GM18508 (cell line): Measurements from ENCODE around the gene PIMREG.

Experiments used
- ATAC-seq: cut with Tn5 transposase; IDR thresholded peaks from one replicate; pipeline ENCODE4 v1.9.1; 2021; ENCODE audit warnings: moderate number of reproducible peaks; ENCODE audit not compliant: insufficient read depth, unreplicated experiment

PIMREG gene, protein sequence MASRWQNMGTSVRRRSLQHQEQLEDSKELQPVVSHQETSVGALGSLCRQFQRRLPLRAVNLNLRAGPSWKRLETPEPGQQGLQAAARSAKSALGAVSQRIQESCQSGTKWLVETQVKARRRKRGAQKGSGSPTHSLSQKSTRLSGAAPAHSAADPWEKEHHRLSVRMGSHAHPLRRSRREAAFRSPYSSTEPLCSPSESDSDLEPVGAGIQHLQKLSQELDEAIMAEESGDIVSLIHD

DNA sequence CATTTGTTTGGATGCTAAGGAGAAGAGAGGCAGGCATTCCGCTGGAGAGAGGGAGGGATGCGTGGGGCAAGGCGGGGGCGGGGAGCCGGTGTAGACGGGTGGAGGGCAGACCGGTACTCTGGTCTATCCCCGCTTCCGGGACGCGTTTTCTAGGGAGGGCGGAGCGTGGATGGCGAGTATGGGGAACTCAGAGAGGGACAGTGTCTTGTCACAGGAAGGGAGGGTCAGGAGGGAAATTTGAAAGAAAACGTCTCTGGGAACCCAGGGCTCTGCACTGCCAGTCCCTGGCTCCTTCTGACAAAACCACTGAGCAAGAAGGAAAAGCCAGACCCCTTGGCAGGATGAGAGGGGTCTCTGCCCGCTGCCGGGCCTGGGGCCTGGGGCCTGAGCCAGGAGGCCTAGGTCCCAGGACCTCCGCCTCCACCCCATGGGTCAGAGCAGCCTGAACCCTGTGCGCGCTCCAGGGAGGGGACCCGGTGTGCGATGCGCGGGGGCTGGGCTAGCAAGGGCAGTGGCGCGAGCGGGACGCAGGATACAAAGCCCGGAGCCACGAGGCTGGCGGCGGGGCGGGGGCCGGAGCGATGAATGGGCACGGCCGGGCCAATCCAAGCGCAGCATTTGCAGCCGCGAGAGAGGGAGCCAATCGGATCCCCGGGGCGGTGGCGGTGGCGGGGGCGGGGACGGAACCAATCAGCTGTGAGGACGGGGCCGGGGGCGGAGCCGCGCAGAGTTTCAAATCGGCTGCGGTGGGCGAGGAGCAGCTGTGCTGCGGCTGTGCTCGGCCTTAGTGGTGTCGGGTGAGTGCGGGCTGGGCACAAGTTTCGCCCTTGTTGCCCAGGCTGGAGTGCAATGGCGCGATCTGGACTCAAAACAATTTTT, at the start of gene PIMREG:
Gene PIMREG, plus strand, starts transcription at position 764 of the 879 bp plus-strand sequence. CDS start 656 bp downstream, outside the sequence.
- ATAC-seq = no peak

DNA sequence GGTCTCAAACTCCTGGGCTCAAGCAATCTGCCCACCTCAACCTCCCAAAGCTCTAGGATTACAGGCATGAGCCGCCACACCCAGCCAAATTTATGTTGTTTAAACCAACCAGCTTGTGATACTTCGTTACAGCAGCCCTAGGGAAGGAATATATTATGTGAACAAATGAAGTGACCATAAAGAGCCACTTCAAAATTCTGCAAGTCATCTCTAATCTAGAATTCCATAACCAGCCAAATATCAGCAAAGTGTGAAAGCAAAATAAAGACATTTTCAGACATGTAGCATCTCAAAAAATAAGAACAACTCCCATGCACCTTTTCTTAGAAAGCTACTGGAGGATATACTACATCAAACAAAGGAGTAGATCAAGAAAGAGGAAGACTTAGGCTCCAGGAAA, 45.3 kb upstream of the PIMREG start:
- no peak for ATAC-seq

DNA sequence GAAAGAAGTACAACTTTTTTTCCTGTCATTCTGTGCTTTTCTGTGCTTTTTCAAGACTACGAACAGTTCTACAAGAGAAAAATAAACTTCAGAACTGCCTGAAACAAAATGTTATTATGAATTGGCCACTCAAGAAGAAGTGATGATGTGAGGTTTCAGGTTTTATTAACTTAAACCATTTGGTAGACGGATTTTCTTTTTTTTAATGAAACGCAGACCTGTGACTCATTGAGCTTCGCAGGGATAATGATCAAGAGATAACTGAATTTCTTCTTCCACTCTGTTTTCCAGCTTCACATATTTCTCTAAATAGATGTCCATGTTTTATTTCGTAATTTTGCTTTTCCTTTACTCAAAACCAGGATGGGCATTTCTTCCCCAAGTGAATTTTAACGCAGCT, 42.0 kb upstream of the PIMREG start:
- no peak for ATAC-seq

DNA sequence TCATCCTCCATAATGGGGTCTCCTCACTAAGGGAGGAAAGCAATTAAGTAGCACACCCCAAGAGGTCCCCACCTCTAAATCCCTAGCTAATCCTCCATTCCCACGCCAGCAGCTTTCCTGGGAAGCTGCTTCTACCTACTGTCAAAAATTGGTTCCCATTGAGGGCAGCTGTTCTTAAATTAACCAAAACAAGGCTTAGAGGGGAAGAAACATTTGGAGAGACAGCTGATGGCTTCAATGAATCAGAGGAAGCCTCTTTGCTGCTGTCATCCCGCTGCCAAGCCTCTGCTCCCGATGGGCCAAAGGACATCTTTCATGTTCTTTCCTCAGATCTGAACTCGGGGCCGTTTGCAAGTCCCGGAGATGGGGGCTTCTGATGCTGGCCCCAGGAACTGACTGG, 36.0 kb upstream of the PIMREG start:
- no peak for ATAC-seq

DNA sequence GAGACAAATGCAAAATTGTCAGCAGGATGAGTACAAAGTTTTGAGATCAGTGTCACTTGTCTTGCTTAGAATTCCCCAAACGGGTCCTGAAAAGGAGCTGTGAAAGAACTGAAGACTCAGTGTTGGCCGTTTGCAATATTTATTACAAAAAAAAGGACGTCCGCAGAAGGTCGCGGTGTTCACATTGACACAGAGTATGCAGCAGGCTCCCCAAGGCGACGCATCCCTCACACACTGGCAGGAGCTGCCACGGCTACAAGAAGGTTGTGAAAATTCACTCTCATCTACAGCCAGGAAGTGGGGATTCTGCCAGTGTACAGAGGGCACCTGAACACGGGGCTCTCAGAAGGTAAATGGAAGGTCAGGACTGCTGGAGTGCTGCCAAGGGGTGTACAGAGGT, 35.5 kb upstream of the PIMREG start:
- no peak for ATAC-seq

DNA sequence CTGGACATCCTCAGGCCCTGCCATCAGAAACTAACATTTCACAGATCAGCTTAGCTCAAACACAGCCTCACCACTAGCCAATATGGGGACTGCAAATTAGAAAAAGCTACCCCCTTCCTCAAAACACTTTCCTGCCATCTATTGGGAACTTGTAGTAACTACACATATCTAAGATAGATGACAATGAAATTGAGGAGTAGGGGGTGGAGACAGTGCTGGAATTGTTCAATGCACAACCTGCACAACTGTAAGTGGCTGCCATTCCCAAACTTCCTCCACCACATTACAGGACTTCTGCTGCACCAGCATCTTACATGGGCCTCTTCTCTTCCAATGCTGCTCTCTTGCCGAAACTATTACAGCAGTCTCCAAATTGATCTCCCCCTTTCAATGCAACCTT, 31.2 kb upstream of the PIMREG start:
- no peak for ATAC-seq

DNA sequence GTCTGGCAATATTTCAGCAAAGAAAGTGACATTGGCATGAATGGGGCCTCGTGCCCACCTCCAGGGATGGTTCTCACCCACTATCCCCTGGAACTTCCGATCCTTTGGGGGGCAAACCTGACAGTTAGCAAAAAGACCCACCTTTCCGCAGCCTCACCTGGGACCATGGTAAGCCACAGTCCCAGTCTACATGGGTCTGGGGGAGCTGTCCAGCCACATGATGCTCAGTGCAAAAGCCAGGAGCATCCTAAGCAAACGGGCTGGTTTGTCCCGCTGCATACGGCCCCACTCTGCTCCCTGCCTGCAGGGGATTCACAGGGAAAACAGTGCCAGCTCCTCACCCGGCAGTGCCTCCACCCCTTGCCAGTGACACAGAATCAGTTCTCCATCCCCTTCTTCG, 28.6 kb upstream of the PIMREG start:
- no peak for ATAC-seq

DNA sequence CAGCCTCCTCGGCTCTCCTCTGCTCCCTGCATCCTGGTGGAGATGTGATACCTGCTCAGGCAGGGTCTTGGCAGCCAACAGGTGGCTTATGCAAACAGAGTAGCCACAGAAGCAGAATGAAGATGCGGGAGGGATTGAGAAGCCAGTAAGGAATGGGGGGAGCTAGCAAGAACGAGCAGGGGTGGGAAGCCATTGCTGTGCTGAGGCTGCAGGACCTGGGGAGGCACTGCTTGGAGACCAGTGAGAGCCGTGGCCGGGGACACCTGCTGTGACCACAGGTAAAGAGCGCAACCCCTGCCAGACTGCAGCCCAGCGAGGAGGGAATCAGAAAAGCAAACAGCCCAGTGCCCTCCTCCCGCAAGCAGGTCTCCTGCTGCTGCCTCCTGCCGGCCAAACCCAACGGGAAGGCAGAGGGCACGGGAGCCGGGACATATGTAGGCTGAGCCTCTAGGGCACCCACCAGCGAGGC, 24.0 kb upstream of the PIMREG start:
- ATAC-seq = no peak

DNA sequence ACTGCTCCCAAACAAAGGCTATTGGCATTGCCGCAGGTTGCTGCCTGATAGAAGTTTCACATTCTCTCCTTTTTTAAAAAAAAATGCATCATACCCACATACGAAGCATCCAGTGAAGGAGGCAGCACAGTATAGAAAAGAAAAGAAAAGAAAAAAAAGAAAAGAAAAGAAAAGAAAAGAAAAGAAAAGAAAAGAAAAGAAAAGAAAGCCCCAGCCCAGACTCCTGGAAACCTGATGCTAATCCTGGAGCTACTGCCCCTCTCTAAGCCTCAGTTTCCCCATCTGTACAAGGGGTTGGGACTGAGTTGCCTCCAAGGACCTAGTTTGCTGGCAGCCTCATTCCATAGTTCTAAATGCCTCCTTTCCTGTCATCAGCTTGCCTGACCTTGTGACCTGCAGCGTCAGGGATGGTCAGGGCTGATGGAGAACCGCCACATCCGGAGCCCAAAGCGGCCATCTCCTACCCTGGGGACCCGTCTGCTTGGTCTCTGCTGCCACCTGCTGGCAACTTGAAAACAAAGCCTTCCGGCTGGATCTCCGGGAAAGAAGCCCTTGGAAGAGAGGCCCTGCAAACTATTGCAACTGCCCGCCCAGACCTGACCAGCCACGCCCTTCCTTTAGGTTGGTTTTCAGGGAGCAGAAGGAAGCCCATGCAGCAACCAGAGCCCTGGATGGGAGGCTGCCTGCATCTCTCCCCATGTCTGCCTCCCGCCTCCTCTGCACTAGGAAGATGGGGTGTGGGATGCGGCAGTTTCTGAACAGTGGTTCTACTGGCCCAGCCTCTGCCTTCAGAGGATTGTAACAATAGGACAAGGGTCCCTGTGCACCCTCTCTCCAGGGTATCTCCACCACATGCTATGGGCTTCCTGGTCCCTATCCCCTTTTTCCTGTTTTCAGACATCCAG, 22.3 kb upstream of the PIMREG start:
- no peak for ATAC-seq

DNA sequence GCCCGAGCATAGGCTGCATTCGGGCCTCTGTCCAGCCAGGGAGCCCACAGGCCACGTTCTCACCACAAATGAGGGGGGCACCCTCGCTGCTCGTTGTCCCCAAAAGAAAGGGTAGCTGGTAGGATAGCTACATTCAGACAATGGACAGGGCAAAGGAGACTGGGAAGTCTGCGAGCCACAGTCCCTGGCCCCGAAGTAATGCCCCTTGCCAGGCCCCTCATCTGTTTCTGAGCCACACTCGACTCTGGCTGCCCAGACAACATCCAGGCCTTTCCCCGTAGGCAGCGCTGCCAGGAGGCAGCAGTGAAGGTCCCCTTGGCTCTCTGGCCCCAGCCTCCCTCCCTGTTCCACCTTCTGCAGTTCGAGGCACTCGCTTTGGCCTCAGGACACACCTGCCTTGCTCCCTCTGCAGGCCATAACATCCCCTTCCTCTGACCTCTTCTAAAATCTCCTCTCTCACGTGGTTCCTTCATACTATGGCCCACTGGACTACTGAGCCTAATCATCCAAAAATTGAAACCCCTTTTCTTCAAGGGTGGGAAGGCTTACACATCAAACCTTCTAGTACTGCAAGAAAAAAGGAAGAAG, 21.5 kb upstream of the PIMREG start:
- no peak for ATAC-seq

DNA sequence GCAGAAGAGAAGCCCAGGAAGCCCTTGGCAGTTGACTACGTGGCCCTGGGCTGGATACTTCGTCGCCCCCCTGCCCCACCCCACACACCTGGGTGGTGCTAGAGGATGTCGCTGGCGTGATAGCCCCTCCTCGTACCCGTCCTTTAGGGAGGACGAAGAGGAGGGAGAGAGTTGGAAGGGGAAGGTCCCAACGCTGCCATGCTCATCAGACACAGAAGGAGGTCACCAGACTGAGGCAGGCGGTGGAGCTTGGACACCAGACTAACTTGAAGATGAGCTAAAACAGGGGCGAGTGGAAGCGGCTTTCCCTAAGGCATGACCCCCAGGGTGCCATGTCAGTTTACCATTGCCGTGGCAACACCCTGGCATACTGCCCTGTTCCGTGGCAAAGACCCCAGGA, 20.3 kb upstream of the PIMREG start:
- ATAC-seq = no peak

DNA sequence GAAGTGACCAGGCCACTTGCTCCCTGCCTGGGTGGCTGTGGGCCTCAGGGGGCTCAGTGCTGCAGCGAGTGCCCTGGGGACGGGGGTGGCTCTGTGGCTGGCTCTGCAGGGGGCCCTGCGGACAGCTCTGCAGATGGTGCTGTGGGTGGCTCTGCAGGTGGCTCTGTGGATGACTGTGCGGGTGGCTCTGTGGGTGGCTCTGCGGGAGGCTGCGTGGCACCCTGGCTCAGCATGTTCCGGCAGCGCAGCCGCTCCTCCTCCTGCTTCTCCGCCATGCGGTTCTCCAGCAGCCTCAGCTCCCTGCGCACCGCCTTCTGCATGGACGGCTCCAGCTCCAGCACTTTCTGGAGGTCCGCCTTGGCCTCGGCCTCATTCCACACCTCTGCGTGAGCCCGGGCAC, 18.8 kb upstream of the PIMREG start:
- ATAC-seq = no peak

DNA sequence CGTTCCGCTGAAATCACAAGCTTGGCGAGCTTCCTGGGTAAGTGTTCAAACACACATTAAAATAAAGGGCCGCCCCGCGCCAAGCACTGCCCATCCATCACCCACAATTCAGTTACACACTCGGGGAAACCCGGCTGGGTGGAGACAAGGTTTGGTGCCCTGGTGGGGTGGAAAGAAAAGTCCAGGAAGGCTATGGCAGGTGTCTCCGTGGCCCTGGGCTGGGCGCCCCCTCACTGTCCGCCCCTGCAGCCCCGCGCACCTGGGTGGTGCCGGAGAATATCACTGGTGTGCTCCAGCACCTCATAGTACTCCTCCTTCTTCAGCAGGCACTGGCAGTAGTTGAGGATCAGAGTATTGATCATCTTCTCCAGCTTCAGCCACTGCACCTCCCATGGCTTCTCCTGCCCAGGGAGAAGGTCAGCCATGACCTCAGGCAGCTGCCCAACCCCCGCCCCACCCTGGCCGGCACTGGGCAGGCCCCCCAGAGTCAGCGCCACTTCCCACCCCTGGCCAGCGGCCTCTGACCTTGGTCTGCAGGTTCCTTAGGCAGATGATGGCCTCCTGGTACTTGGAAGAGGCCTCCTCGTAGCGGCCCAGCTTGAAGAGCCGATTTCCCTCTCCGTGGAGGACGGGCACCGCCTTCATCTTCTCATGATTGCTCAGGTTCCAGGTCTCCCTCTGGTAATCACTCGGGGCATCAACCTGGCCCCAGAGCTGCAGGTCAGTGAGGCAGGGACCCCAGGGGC, 17.7 kb upstream of the PIMREG start:
- no peak for ATAC-seq

DNA sequence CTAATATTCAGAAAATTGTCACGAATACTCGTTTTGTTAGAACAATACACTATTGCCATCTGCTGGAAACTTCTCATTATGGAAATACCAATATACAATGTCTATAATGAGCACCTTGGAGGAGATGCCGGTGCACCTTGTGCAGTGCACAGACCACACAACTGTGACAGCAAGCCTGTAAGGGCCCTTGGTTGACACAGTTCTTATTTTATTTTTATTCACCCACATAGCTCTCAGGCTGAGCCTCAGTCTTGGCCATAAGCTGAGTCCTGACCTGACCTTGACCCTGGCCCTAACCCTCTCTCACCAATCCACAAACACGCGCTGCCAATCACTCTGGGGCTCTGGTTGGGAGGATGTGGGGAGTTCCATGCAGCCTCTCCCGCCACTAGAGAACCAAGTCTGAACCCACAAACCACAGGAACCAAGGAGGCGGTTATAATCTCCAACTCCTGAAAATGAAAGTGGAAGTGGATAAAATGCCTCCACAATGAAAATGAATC, 16.9 kb upstream of the PIMREG start:
- no peak for ATAC-seq

DNA sequence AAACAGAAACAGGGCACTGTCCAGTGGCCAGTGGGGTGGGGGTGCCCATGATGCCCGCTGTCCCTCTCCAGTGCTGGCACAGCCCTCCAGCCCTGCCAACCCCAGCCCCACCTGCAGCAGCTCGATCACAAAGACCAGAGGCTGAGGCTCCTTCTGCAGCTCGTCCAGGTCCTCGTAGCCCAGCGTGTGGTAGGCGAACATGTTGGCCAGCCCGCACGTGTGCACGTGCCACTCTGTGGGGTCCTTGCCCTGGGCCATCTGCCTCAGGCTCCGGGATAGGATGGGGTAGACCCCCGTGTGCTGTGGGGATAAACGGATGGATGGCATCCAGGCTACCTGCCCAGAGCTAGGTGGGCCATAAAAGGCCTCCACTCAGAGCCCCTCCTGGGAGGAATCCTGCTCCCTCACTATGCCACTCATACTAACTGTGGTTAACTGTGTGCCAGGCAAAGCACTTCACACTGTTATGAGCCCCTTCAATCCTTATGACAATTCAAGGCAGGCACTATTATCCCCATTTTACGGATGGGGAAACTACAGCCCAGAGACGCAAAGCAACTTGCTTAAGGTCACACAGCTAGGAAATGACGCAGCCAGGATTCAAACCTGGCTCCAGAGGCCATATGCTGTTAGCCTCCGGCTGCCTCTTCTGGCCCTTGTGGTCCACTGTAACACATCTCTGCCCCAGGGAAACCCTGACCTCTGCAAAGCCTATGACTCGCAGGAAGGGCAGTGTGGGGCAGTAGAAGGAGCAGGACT, 15.9 kb upstream of the PIMREG start:
- no peak for ATAC-seq

DNA sequence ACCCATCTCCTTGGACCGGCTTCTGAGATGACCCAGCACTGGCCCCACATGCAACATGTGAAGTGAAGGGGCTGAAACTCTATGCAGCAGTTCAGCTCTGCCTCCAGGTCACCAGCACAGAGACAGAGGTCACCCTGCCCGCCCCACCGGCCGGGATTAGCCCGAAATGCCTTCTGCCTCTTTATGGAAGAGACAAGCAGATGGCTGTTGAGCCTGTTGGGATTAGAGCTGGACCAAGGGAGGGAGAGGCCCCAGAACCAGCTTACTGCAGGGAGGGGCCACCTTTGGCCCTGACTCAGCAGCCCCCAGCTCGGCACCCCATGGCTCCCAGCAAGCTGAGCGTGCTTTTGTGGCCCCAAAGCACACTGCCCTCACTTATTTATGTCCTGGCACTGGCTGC, 15.0 kb upstream of the PIMREG start:
- no peak for ATAC-seq

DNA sequence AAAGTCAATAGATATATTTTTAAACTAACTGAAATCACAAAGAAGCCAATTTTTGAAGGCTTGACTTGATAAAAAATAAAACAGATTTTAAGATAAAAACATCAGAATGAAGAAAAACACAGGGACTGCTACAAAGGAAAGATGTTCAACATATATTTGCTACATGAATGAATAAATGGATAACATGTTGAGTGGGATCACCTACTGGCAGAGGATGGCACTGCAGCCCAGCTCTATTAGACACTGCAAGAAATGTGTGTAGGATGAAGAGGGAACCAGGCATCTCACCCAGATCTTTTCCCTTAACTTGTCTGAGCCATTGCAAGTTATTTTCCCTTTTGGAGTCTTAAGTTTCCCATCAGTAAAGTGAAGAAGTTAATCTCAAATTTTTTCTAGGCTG, 13.5 kb upstream of the PIMREG start:
- ATAC-seq = no peak

DNA sequence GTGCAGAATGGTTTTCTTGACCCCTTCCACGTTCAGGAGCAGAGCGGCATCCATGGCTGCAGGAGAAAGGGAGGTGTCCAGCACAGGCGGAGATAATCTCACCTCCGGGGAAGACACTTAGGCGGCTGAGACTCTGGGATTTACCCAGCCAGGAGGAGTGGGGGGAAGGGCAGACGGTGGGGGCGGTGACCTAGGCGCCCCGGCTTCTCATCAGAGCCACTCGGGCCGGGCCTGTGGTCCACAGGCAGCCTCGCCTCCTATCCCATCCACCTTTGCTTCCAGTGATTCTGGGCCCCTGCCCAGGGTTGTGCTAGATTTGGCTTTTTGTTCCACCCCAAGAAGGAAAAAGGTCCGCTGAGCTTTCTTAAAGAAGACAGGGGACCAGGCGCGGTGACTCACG, 9.2 kb upstream of the PIMREG start, which contains the start of gene AIPL1:
Gene AIPL1, minus strand, starts transcription at position 71 of the 400 bp plus-strand sequence. Its CDS starts 17 bp downstream, at position 54.
- ATAC-seq = no peak

DNA sequence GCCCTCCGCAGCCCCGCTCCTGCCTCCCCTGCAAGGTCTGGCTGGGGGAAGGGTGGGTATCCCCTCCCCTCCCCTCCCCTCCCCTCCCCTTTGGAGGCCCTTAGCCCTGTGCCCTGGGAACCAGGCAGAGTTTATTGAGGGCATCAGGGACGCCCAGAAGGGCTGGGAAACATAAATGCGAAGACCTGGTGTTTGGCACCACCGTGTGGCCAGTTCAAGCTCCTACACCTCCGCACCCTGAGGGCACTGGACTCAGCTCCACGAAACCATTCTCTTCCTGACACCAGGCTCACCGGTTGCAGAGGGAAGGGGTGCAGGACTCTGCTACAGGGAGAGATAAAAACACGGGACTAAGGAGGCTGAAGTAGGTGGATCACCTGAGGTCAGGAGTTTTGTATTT, 8.3 kb upstream of the PIMREG start:
- no peak for ATAC-seq
